Left ventricle myocardium inferior (tissue), 1 donor: ENCODE data around the gene UBE2D4. TPM values are rescaled to one million over a fixed set of nuclear protein-coding genes. Genes with fewer than 3 reads are reported as not detected.

Experiments
- DNase-seq: peaks from one replicate; pipeline ENCODE4 v3.0.0-alpha.2; 2020
- H3K27ac ChIP-seq: fragments of 200-600 bp; replicated peaks from 2 replicates; pipeline ENCODE4 v1.8.0; 2021
- H3K27me3 ChIP-seq: fragments of 200-600 bp; 2 replicates; pipeline ENCODE4 v1.8.0; 2021; ENCODE audit warnings: low read depth
- H3K36me3 ChIP-seq: fragments of 200-600 bp; 2 replicates; pipeline ENCODE4 v1.8.0; 2021
- H3K4me1 ChIP-seq: fragments of 200-600 bp; 2 replicates; pipeline ENCODE4 v1.8.0; 2021
- H3K4me3 ChIP-seq: fragments of 200-600 bp; 2 replicates; pipeline ENCODE4 v1.8.0; 2021; ENCODE audit warnings: mild to moderate bottlenecking, moderate library complexity
- H3K9me3 ChIP-seq: fragments of 200-600 bp; replicated peaks from 2 replicates; pipeline ENCODE4 v1.8.0; 2021
- CTCF ChIP-seq: fragments of 200-600 bp; IDR thresholded peaks from 2 replicates; pipeline ENCODE4 v1.8.0; 2021; ENCODE audit warnings: antibody characterized with exemption, mild to moderate bottlenecking, borderline replicate concordance
- intact Hi-C: fragments of 100-400 bp; cut with micrococcal nuclease; formaldehyde crosslinking; loops from one replicate; pipeline ENCODE4 v1.11.0; 2022
- total RNA-seq: library from RNA; stranded (reverse); fragmentation: NEBNext Ultra II Directional; extraction: Animal tissue kit (Norgen Biotek cat#: 25700); gene quantifications from one replicate; pipeline ENCODE4 v1.2.1, GENCODE V29; 2021
- donor health status: DM: no; HTN: yes; CAD: no; lungs with severe emphysema.

The UBE2D4 gene
- total RNA-seq, 1 donor from 2014 or later: 44.9 TPM

- no peak for TF ChIP-seq CTCF
- no peaks in the 10 kb centered on the region for H3K9me3 ChIP-seq
- no peaks in the 10 kb centered on the region for H3K36me3 ChIP-seq
- H3K4me3 ChIP-seq: no peak overlapping the region
- H3K27me3 ChIP-seq: no peaks in the 10 kb centered on the region
- DNase-seq: no peak
- intact Hi-C loops: no loop called here
- no peak overlapping the region for H3K27ac ChIP-seq
- H3K4me1 ChIP-seq: no peaks in the 10 kb centered on the region
Measured at GRCh38 chr7:43915907-43916306, 10.3 kb upstream of the UBE2D4 start.

GRCh38 chr7:43921423-43921822, 4.8 kb upstream of the UBE2D4 start:
- no peak for DNase-seq
- Histone ChIP-seq H3K27ac (no peak overlapping the region), H3K27me3 (no peaks in the 10 kb centered on the region), H3K9me3 (no peaks in the 10 kb centered on the region), H3K36me3 (no peaks in the 10 kb centered on the region), H3K4me1 (peaks cover 15% of the 10 kb centered on the region), H3K4me3 (no peak overlapping the region)
- intact Hi-C loops: no loop called here
- TF ChIP-seq CTCF: no peak

- intact Hi-C loops: no loop called here
- Histone ChIP-seq H3K27me3 (no peaks in the 10 kb centered on the region), H3K4me3 (no peak overlapping the region), H3K9me3 (no peaks in the 10 kb centered on the region), H3K36me3 (no peaks in the 10 kb centered on the region), H3K4me1 (peaks cover 27% of the 10 kb centered on the region), H3K27ac (no peak overlapping the region)
- no peak for TF ChIP-seq CTCF
- no peak for DNase-seq
Measured at GRCh38 chr7:43922726-43923125, 3.5 kb upstream of the UBE2D4 start.

GRCh38 chr7:43926798-43927123, 525 bp downstream of the UBE2D4 start:
- Histone ChIP-seq H3K27me3 (no peaks in the 10 kb centered on the region), H3K4me1 (peaks cover 27% of the 10 kb centered on the region), H3K9me3 (no peaks in the 10 kb centered on the region), H3K4me3 (peak overlapping the region; percentile 73), H3K27ac (peak overlapping the region; percentile 98), H3K36me3 (no peaks in the 10 kb centered on the region)
- peak; percentile 22 for TF ChIP-seq CTCF
- intact Hi-C loops: no loop called here
- no peak for DNase-seq

- no peaks in the 10 kb centered on the region for H3K36me3 ChIP-seq
- intact Hi-C loops: no loop called here
- no peaks in the 10 kb centered on the region for H3K9me3 ChIP-seq
- no peak overlapping the region for H3K4me3 ChIP-seq
- no peak for TF ChIP-seq CTCF
- H3K4me1 ChIP-seq: peaks cover 27% of the 10 kb centered on the region
- no peak for DNase-seq
- H3K27ac ChIP-seq: no peak overlapping the region
- H3K27me3 ChIP-seq: no peaks in the 10 kb centered on the region
Measured at GRCh38 chr7:43927810-43928209, 1.6 kb downstream of the UBE2D4 start.
